PFSK-1 (cell line): ENCODE data around the gene PRKX.

ENCODE experiments used
- FOXP2 ChIP-seq: optimal IDR thresholded peaks from 2 replicates; pipeline ENCODE3; 2011; ENCODE audit warnings: borderline replicate concordance, control low read depth, inconsistent platforms; ENCODE audit not compliant: insufficient read depth; ENCODE audit errors: extremely low read length, extremely low read depth
- POLR2AphosphoS5 ChIP-seq: IDR thresholded peaks from 2 replicates; pipeline ENCODE4 v1.6.1; 2012; ENCODE audit warnings: low read depth, mild to moderate bottlenecking, control low read depth, low read length, moderate library complexity
- REST ChIP-seq, 2 experiments: IDR thresholded peaks; 2 replicates each; pipeline versions ENCODE4 v1.6.1 to v1.8.0; 2011 to 2012; ENCODE audit warnings: low read depth in 2 of 2, low read length in 2 of 2, control low read depth in 1 of 2, inconsistent platforms in 1 of 2, mild to moderate bottlenecking in 1 of 2, moderate library complexity in 1 of 2; ENCODE audit not compliant: insufficient read depth in 1 of 2
- SIN3A ChIP-seq: IDR thresholded peaks from 2 replicates; pipeline ENCODE4 v1.6.1; 2012; ENCODE audit warnings: mild to moderate bottlenecking, low read length, moderate library complexity, borderline replicate concordance; ENCODE audit not compliant: insufficient read depth
- TAF1 ChIP-seq: IDR thresholded peaks from 2 replicates; pipeline ENCODE4 v1.6.1; 2012; ENCODE audit warnings: low read length, control low read depth, borderline replicate concordance; ENCODE audit not compliant: insufficient read depth

The PRKX gene

DNA sequence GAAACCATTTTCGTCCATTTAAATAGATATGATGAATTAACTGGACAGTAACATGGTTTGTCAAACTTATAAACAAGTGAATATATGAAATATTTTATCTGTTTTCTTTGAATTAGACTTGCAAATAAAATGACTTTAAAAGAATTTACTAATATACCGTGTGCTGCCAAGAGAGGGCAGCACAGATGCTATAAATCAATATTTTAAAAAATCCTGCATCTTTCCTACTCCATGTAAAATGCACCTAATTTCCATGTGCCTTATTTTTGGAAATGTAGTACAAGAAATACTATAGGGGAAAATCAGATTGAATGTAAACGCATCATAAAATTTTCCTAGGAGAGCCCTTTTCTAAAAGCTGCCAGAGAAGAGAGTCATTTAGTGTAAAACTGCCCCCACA, 62.2 kb downstream of the PRKX start:
- TF ChIP-seq REST (IDR thresholded peaks at IDR 0.05; ENCODE audit: insufficient read depth in 1 of 2, low read depth in 2 of 2, low read length in 2 of 2), result no peak
- no peak for TF ChIP-seq TAF1
- no peak for TF ChIP-seq POLR2AphosphoS5
- TF ChIP-seq SIN3A, result no peak
- TF ChIP-seq FOXP2, result no peak

DNA sequence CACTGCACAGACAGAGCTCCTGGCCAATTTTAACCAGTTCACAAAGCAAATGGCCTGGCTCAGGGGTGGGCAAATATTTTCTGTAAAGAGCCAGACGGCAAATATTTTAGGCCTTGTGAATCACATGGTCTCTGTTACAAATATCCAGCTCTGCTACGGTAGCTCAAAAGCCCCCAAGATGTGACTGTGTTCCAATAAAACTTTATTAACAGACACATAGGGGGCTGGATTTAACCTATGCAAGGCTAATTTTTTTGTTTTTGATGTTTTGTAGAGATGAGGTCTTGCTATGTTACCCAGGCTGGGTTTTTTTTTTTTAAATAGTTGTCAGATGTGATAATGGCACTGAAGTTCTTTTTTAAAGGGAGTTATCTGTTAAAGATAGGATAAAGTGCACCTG, 65.4 kb downstream of the PRKX start:
- no peak for TF ChIP-seq FOXP2
- TF ChIP-seq REST (IDR thresholded peaks at IDR 0.05; ENCODE audit: insufficient read depth in 1 of 2, low read depth in 2 of 2, low read length in 2 of 2), result no peak
- TF ChIP-seq TAF1, result no peak
- no peak for TF ChIP-seq POLR2AphosphoS5
- TF ChIP-seq SIN3A, result no peak

DNA sequence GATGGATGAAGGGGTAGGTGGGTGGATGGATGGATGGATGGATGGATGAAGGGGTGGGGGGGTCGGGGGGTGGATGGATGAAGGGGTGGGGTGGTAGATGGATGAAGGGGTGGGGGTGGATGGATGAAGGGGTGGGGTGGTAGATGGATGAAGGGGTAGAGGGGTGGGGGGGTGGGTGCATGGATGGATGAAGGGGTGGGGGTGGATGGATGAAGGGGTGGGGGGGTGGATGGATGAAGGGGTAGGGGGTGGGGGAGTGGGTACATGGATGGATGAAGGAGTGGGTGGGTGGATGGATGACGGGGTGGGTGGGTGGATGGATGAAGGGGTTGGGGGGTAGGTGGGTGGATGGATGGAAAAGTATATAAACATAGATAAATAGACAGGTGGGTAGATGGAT, 74.2 kb downstream of the PRKX start:
- TF ChIP-seq TAF1, result no peak
- no peak for TF ChIP-seq FOXP2
- no peak for TF ChIP-seq POLR2AphosphoS5
- TF ChIP-seq REST (IDR thresholded peaks at IDR 0.05; ENCODE audit: insufficient read depth in 1 of 2, low read depth in 2 of 2, low read length in 2 of 2), result no peak
- no peak for TF ChIP-seq SIN3A

DNA sequence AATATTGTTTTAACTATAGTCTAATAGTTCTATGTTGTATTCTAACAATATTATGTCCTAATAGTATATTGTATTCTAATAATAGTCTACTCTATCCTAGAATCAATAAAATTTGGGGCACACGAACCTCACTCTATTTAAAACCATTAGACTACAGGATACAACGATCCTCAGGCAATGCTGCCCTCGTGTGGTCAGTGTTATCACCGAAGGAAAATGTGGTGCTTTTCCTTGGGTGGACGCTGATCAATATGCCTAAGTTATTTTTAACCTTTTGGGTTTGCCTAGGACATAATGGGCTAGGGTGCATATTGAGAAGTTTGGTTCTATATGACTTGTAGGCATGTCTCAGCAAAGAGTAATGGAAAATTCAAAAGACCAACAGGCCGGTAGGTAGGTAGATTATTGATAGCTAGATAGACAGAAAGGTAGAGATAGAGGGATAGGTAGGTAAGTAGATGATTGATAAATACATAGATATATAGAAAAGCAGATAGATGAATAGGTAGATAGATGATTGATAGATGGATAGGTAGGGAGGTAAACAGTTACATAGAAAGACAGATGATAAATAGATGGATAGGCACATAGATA, 75.1 kb downstream of the PRKX start:
- TF ChIP-seq SIN3A (no peak), FOXP2 (no peak), REST (IDR thresholded peaks at IDR 0.05; ENCODE audit: insufficient read depth in 1 of 2, low read depth in 2 of 2, low read length in 2 of 2) (no peak), TAF1 (no peak), POLR2AphosphoS5 (no peak)

DNA sequence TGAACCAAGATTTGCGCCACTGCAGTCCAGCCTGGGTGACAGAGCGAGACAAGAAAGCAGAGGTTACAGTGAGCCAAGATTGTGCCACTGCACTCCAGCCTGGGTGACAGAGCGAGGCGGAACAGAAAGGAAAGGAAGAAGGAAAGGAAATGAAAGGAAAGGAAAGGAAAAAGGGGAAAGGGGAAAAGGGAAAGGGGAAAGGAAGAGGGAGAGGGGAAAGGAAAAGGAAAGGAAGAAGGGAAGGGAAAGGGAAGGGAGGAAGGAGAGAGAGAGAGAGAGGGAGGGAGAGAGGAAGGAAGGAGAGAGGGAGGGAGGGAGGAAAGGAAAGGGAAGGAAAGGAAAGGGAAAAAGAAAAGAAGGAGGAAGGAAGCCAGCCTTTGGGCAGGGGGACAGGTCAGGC, 76.6 kb downstream of the PRKX start:
- TF ChIP-seq FOXP2, result no peak
